HCT116 (cell line): Measurements from ENCODE around the gene STK40. TPM values are rescaled to one million over a fixed set of nuclear protein-coding genes. Genes with fewer than 3 reads are reported as not detected.
A peak's percentile ranks its signal among the peaks of the same experiment; 100 is the strongest.

Experiments
- ATAC-seq: fragments of 200-7000 bp; cut with Tn5 transposase; 2 replicates; pipeline ENCODE4 v1.9.1; 2020; ENCODE audit warnings: mild to moderate bottlenecking, moderate library complexity
- BruUV-seq: library from RNA; stranded (reverse); fragments of 400-500 nt; replicated peaks from 2 replicates; lab custom pipeline; 2021; lab: Mats Ljungman, UMichigan
- CTCF ChIA-PET: fragments of 300-600 bp; sonication (Branson Sonifier 250); formaldehyde crosslinking; loops from one replicate; lab custom pipeline; 2021; ENCODE audit warnings: antibody characterized with exemption; lab: Charles Lee
- POLR2A ChIA-PET: fragments of 300-600, 350-600 bp; sonication (Branson Sonifier 250); formaldehyde crosslinking; loops from one replicate; lab custom pipeline; 2021; ENCODE audit warnings: antibody characterized with exemption; lab: Charles Lee
- RAD21 ChIA-PET, 2 experiments: fragments of 300-600 bp; sonication (Branson Sonifier 250); formaldehyde crosslinking; loops; one replicate each; lab custom pipeline; 2023; ENCODE audit warnings: low total read pairs in 2 of 2; ENCODE audit not compliant: uncharacterized antibody in 2 of 2, unreplicated experiment in 2 of 2, low non-redundant PET in 1 of 2; lab: Charles Lee
- DNase-seq: peaks from one replicate; pipeline ENCODE4 v3.0.0-alpha.2; 2010; ENCODE audit warnings: low read depth, low spot score
- H2AFZ ChIP-seq: fragments of 200-600 bp; shearing (Covaris generic), sonication (generic); 2 replicates; pipeline ENCODE4 v1.6.1; 2017; ENCODE audit warnings: low read depth, mixed run types, mixed read lengths, antibody characterized with exemption, low read length; ENCODE audit not compliant: poor library complexity, severe bottlenecking
- H3K27ac ChIP-seq: 2 replicates; pipeline ENCODE4 v1.5.1; 2012; ENCODE audit warnings: low read depth, low read length
- H3K27me3 ChIP-seq: fragments of 200-600 bp; sonication (generic); 2 replicates; pipeline ENCODE4 v1.6.1; 2016; ENCODE audit warnings: mixed run types, low read length, mixed read lengths; ENCODE audit not compliant: insufficient read depth
- H3K36me3 ChIP-seq, 2 experiments: fragments of 200-500 bp in 1 of 2; fragments of 200-600 bp in 1 of 2; sonication (Bioruptor generic) in 1 of 2; sonication (generic) in 1 of 2; 2 replicates each; pipeline versions ENCODE4 v1.5.1 to v1.6.1; 2014 to 2016; ENCODE audit warnings: low read length in 2 of 2, inconsistent platforms in 1 of 2, mixed read lengths in 1 of 2, mixed run types in 1 of 2; ENCODE audit not compliant: insufficient read depth in 2 of 2, control insufficient read depth in 1 of 2
- H3K4me1 ChIP-seq, 2 experiments: fragments of 200-600 bp in 1 of 2; sonication (generic) in 1 of 2; 2 replicates each; pipeline versions ENCODE4 v1.5.1 to v1.6.1; 2012 to 2017; ENCODE audit warnings: low read length in 2 of 2, inconsistent platforms in 1 of 2, mild to moderate bottlenecking in 1 of 2, mixed read lengths in 1 of 2, mixed run types in 1 of 2, moderate library complexity in 1 of 2; ENCODE audit not compliant: insufficient read depth in 2 of 2, control insufficient read depth in 1 of 2
- H3K4me2 ChIP-seq: fragments of 200-600 bp; sonication (generic); 2 replicates; pipeline ENCODE4 v1.6.1; 2017; ENCODE audit warnings: mixed run types, low read length, mixed read lengths
- H3K4me3 ChIP-seq, 2 experiments: fragments of 200-600 bp in 1 of 2; sonication (generic) in 1 of 2; replicated peaks in 1 of 2; 2 replicates each; pipeline ENCODE4 v1.5.1; 2011 to 2016; ENCODE audit warnings: low read length in 2 of 2, control low read depth in 1 of 2, low read depth in 1 of 2, mild to moderate bottlenecking in 1 of 2, mixed read lengths in 1 of 2, mixed run types in 1 of 2
- H3K79me2 ChIP-seq: fragments of 200-600 bp; sonication (generic); 2 replicates; pipeline ENCODE4 v1.6.1; 2017; ENCODE audit warnings: mild to moderate bottlenecking, mixed run types, low read length, moderate library complexity, mixed read lengths; ENCODE audit not compliant: insufficient read depth
- H3K9ac ChIP-seq: fragments of 200-600 bp; sonication (generic); 2 replicates; pipeline ENCODE4 v1.6.1; 2016; ENCODE audit warnings: low read length, mixed read lengths
- H3K9me2 ChIP-seq: fragments of 200-600 bp; sonication (generic), shearing (Covaris generic); 2 replicates; pipeline ENCODE4 v1.6.1; 2017; ENCODE audit warnings: mixed run types, mild to moderate bottlenecking, moderate library complexity; ENCODE audit not compliant: insufficient read depth
- H3K9me3 ChIP-seq, 2 experiments: fragments of 200-500 bp in 1 of 2; fragments of 200-600 bp in 1 of 2; sonication (Bioruptor generic) in 1 of 2; sonication (generic) in 1 of 2; 2 replicates each; pipeline ENCODE4 v1.6.1; 2014 to 2017; ENCODE audit warnings: low read length in 2 of 2, mixed read lengths in 2 of 2, inconsistent platforms in 1 of 2, low read depth in 1 of 2, mild to moderate bottlenecking in 1 of 2, mixed run types in 1 of 2, moderate library complexity in 1 of 2; ENCODE audit not compliant: control insufficient read depth in 1 of 2, insufficient read depth in 1 of 2
- H4K20me1 ChIP-seq: fragments of 200-600 bp; sonication (generic), shearing (Covaris generic); 2 replicates; pipeline ENCODE4 v1.6.1; 2017; ENCODE audit warnings: mixed run types, mild to moderate bottlenecking, moderate library complexity; ENCODE audit not compliant: insufficient read depth
- CBX3 ChIP-seq: IDR thresholded peaks from 2 replicates; pipeline ENCODE4 v1.6.1; 2012; ENCODE audit warnings: low read depth
- EZH2 ChIP-seq: fragments of 200-600 bp; sonication (generic); IDR thresholded peaks from 2 replicates; pipeline ENCODE4 v1.6.1; 2017; ENCODE audit warnings: antibody characterized with exemption, mixed run types
- EZH2phosphoT487 ChIP-seq: fragments of 200-600 bp; IDR thresholded peaks from 2 replicates; pipeline ENCODE4 v1.6.1; 2018; ENCODE audit warnings: antibody characterized with exemption, borderline replicate concordance
- FOSL1 ChIP-seq: IDR thresholded peaks from 2 replicates; pipeline ENCODE4 v1.6.1; 2012; ENCODE audit warnings: low read depth
- POLR2A ChIP-seq: IDR thresholded peaks from 2 replicates; pipeline ENCODE4 v1.7.0; 2011; ENCODE audit warnings: borderline replicate concordance; ENCODE audit not compliant: insufficient read depth, insufficient read length; ENCODE audit errors: extremely low read depth
- POLR2AphosphoS5 ChIP-seq: IDR thresholded peaks from 2 replicates; pipeline ENCODE4 v1.6.1; 2011; ENCODE audit warnings: mild to moderate bottlenecking, low read depth, low read length, moderate library complexity
- REST ChIP-seq: IDR thresholded peaks from 2 replicates; pipeline ENCODE4 v1.6.1; 2012; ENCODE audit warnings: low read depth
- TCF7L2 ChIP-seq: IDR thresholded peaks from 2 replicates; pipeline ENCODE4 v1.7.0; 2011; ENCODE audit warnings: borderline replicate concordance, inconsistent platforms; ENCODE audit not compliant: insufficient read depth, insufficient read length; ENCODE audit errors: extremely low read depth
- ZFX ChIP-seq: fragments of 450-650 bp; IDR thresholded peaks from 2 replicates; pipeline ENCODE4 v1.6.1; 2017
- ZNF274 ChIP-seq: fragments of 200-500 bp; sonication (Bioruptor generic); IDR thresholded peaks from 2 replicates; pipeline ENCODE4 v1.6.1; 2014; ENCODE audit warnings: mild to moderate bottlenecking, low read depth, low read length, inconsistent platforms
- intact Hi-C: fragments of 100-400 bp; cut with micrococcal nuclease; formaldehyde crosslinking; loops from 2 replicates; pipeline ENCODE4 v1.10.0; 2022
- total RNA-seq: library from RNA; stranded (reverse); gene quantifications from one replicate; pipeline ENCODE4 v1.2.1, GENCODE V29; 2021; ENCODE audit not compliant: unreplicated experiment

Gene STK40
- total RNA-seq, 1 experiment from 2014 or later, result 33.9 TPM

GRCh38 chr1:36320291-36320761 lies 65.4 kb downstream of the STK40 start:
- no peaks in the 10 kb centered on the region for H3K27me3 ChIP-seq
- no peaks in the 10 kb centered on the region for H3K9me3 ChIP-seq
- peak overlapping the region; percentile 89 for H3K27ac ChIP-seq
- TF ChIP-seq EZH2 (no peak), ZFX (no peak), FOSL1 (no peak), POLR2A (no peak), POLR2AphosphoS5 (no peak), REST (no peak)
- ChIA-PET POLR2A (no interaction called here), CTCF (no interaction called here), RAD21 (no interaction called here)
- ATAC-seq, result no peak
- no peaks in the 10 kb centered on the region for H4K20me1 ChIP-seq
- no peak for DNase-seq
- H3K79me2 ChIP-seq, result peaks cover 11% of the 10 kb centered on the region; the same call in 1 of the 2 replicates
- no peak overlapping the region for H2AFZ ChIP-seq
- no peaks in the 10 kb centered on the region for H3K9me2 ChIP-seq
- no TSS peak for BruUV-seq
- H3K9ac ChIP-seq, result peak overlapping the region; percentile 76
- H3K4me1 ChIP-seq, result peaks cover 17 to 43% of the 10 kb centered on the region in 2 experiments
- H3K4me3 ChIP-seq, result peak overlapping the region; percentile 58 to 69
- H3K36me3 ChIP-seq, result no peaks in the 10 kb centered on the region; a peak in 1 of 4 replicates
- H3K4me2 ChIP-seq, result peak overlapping the region; percentile 87
- intact Hi-C loops, result no loop called here

GRCh38 chr1:36309397-36309796 lies 76.3 kb downstream of the STK40 start:
- Histone ChIP-seq H3K9ac (no peak overlapping the region), H3K9me2 (no peaks in the 10 kb centered on the region), H3K36me3 (peaks cover 2 to 10% of the 10 kb centered on the region in 2 experiments; a peak in 2 of 4 replicates), H4K20me1 (no peaks in the 10 kb centered on the region), H2AFZ (no peak overlapping the region), H3K79me2 (no peaks in the 10 kb centered on the region), H3K27me3 (no peaks in the 10 kb centered on the region), H3K27ac (no peak overlapping the region), H3K4me1 (peaks cover 4 to 23% of the 10 kb centered on the region in 2 experiments; a peak in 1 of 4 replicates), H3K4me2 (no peak overlapping the region), H3K9me3 (no peaks in the 10 kb centered on the region), H3K4me3 (no peak overlapping the region)
- intact Hi-C loops, result no loop called here
- ChIA-PET CTCF (interaction anchor here (1.3 kb wide), 1 partner anchor 9 kb away, joined by 8 read pairs; no protein-coding TSS in a partner anchor), RAD21 (no interaction called here), POLR2A (interaction anchor here (0.7 kb wide), 1 partner anchor 1169 kb away, joined by 3 read pairs; no protein-coding TSS in a partner anchor)
- ATAC-seq, result no peak
- no TSS peak for BruUV-seq
- DNase-seq, result no peak
- TF ChIP-seq POLR2A (no peak), ZNF274 (no peak), CBX3 (no peak), FOSL1 (no peak), TCF7L2 (no peak), EZH2phosphoT487 (no peak), REST (no peak), ZFX (no peak)
